HL-60 (cell line): ENCODE results near the gene DNAJA3.

ENCODE experiments used
- CTCF ChIP-seq: IDR thresholded peaks from one replicate; pipeline ENCODE4 v1.5.1; 2011; ENCODE audit warnings: low read length, control low read depth, inconsistent platforms; ENCODE audit not compliant: insufficient read depth
- GABPA ChIP-seq: IDR thresholded peaks from 2 replicates; pipeline ENCODE4 v1.6.1; 2012; ENCODE audit warnings: low read depth
- POLR2AphosphoS5 ChIP-seq: IDR thresholded peaks from 2 replicates; pipeline ENCODE4 v1.6.1; 2012; ENCODE audit warnings: low read depth
- REST ChIP-seq: IDR thresholded peaks from 2 replicates; pipeline ENCODE4 v1.6.1; 2012; ENCODE audit warnings: low read depth; ENCODE audit not compliant: insufficient replicate concordance

GRCh38 chr16:4412159-4412558, 13.5 kb upstream of the DNAJA3 start:
- no peak for TF ChIP-seq CTCF
- no peak for TF ChIP-seq REST
- TF ChIP-seq GABPA = no peak
- TF ChIP-seq POLR2AphosphoS5 = no peak
